ENCODE results near the gene EDEM1.

EDEM1 gene

GRCh38 chr3:5188419-5189221, 1.1 kb downstream of the EDEM1 start:
- Histone ChIP-seq H3K36me3 (ENCODE audit: insufficient read depth, low read length) (peaks cover 58% of the 10 kb centered on the region), H3K79me2 (ENCODE audit: insufficient read depth, low read length) (peaks cover 84% of the 10 kb centered on the region), H3K27me3 (ENCODE audit: insufficient read depth, low read length, poor library complexity) (no peaks in the 10 kb centered on the region), H3K9me3 (ENCODE audit: insufficient read depth, low read length, severe bottlenecking) (no peaks in the 10 kb centered on the region), H4K20me1 (ENCODE audit: insufficient read depth, low read length) (peaks cover 19% of the 10 kb centered on the region), H3K4me3 (ENCODE audit: low read depth in 1 of 2, low read length in 2 of 2) (peak overlapping the region; percentile 76 to 88), H2AFZ (ENCODE audit: low read depth, low read length) (peak overlapping the region; percentile 6; the same call in 1 of the 2 replicates), H3K27ac (ENCODE audit: low read length) (peak overlapping the region; percentile 98), H3K9ac (ENCODE audit: low read depth, low read length) (peak overlapping the region; percentile 99), H3K4me1 (ENCODE audit: insufficient read depth, low read length) (peaks cover 66% of the 10 kb centered on the region), H3K4me2 (ENCODE audit: insufficient read depth, low read length) (peak overlapping the region; percentile 94)
- TF ChIP-seq, protein P1, sequence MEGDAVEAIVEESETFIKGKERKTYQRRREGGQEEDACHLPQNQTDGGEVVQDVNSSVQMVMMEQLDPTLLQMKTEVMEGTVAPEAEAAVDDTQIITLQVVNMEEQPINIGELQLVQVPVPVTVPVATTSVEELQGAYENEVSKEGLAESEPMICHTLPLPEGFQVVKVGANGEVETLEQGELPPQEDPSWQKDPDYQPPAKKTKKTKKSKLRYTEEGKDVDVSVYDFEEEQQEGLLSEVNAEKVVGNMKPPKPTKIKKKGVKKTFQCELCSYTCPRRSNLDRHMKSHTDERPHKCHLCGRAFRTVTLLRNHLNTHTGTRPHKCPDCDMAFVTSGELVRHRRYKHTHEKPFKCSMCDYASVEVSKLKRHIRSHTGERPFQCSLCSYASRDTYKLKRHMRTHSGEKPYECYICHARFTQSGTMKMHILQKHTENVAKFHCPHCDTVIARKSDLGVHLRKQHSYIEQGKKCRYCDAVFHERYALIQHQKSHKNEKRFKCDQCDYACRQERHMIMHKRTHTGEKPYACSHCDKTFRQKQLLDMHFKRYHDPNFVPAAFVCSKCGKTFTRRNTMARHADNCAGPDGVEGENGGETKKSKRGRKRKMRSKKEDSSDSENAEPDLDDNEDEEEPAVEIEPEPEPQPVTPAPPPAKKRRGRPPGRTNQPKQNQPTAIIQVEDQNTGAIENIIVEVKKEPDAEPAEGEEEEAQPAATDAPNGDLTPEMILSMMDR (IDR thresholded peaks at IDR 0.05; ENCODE audit: borderline replicate concordance, extremely low read depth, low read length, poor library complexity, severe bottlenecking), result no peak
- TF ChIP-seq EZH2 (IDR thresholded peaks at IDR 0.05; ENCODE audit: borderline replicate concordance, low read depth, low read length, severe bottlenecking), result no peak
- DNase-seq, result peak; percentile 79
- peak; percentile 44 for ATAC-seq (ENCODE audit: insufficient read depth, low read depth)

GRCh38 chr3:5190147-5190791, 2.8 kb downstream of the EDEM1 start:
- Histone ChIP-seq H2AFZ (ENCODE audit: low read depth, low read length) (peak overlapping the region; percentile 19; the same call in 1 of the 2 replicates), H3K9me3 (ENCODE audit: insufficient read depth, low read length, severe bottlenecking) (no peaks in the 10 kb centered on the region), H3K27ac (ENCODE audit: low read length) (peak overlapping the region; percentile 98), H3K9ac (ENCODE audit: low read depth, low read length) (peak overlapping the region; percentile 99), H3K4me3 (ENCODE audit: low read depth in 1 of 2, low read length in 2 of 2) (peak overlapping the region; percentile 76 to 88), H3K4me1 (ENCODE audit: insufficient read depth, low read length) (peaks cover 68% of the 10 kb centered on the region), H3K36me3 (ENCODE audit: insufficient read depth, low read length) (peaks cover 59% of the 10 kb centered on the region), H3K4me2 (ENCODE audit: insufficient read depth, low read length) (peak overlapping the region; percentile 94), H3K27me3 (ENCODE audit: insufficient read depth, low read length, poor library complexity) (no peaks in the 10 kb centered on the region), H3K79me2 (ENCODE audit: insufficient read depth, low read length) (peaks cover 91% of the 10 kb centered on the region), H4K20me1 (ENCODE audit: insufficient read depth, low read length) (peaks cover 19% of the 10 kb centered on the region)
- peak; percentile 41 for DNase-seq
- TF ChIP-seq EZH2 (IDR thresholded peaks at IDR 0.05; ENCODE audit: borderline replicate concordance, low read depth, low read length, severe bottlenecking), result no peak
- TF ChIP-seq, protein P1 (IDR thresholded peaks at IDR 0.05; ENCODE audit: borderline replicate concordance, extremely low read depth, low read length, poor library complexity, severe bottlenecking), result no peak
- ATAC-seq (ENCODE audit: insufficient read depth, low read depth), result no peak

DNA sequence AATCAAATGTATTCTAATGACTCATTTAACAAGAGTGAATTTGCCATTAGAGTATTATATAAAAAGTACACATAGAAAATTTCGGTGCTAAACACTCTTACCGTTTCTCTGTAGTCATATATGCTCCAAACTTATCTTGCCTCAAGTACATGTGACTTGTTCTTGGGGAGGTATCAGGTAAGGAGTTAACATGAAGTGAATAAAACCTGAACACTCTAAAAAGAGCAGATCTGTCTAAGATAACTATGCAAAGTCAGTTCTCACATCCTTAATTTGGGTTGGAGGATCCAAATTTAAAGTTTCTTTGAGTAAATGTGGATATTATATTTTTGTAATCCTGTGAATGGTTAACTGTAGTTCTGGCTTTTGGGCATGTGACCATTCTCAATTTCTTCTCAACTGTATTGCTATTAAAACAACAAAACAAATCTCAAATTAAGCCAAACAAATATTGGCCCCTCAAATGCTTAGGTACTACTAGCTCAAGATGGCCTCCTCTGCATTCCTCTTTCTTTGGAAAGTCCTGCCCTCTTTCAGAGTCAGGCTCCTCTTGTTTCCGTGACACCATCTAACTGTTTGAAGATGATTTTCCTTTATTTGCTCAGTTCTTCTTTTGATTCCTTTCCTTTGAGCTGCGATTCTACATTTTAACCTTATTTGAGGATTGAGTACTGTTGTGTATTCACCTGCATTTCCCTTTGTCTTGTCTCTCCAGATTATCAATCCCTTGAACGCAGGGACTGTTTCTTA, 4.2 kb downstream of the EDEM1 start:
- H3K79me2 ChIP-seq (ENCODE audit: insufficient read depth, low read length), result peaks cover 97% of the 10 kb centered on the region
- ATAC-seq (ENCODE audit: insufficient read depth, low read depth) (no peak), DNase-seq (no peak)
- peaks cover 74% of the 10 kb centered on the region for H3K36me3 ChIP-seq (ENCODE audit: insufficient read depth, low read length)
- H3K27me3 ChIP-seq (ENCODE audit: insufficient read depth, low read length, poor library complexity), result no peaks in the 10 kb centered on the region
- H3K9me3 ChIP-seq (ENCODE audit: insufficient read depth, low read length, severe bottlenecking), result no peaks in the 10 kb centered on the region
- H3K4me2 ChIP-seq (ENCODE audit: insufficient read depth, low read length), result peak overlapping the region; percentile 94
- H3K9ac ChIP-seq (ENCODE audit: low read depth, low read length), result peak overlapping the region; percentile 99
- H3K27ac ChIP-seq (ENCODE audit: low read length), result peak overlapping the region; percentile 98
- H4K20me1 ChIP-seq (ENCODE audit: insufficient read depth, low read length), result peaks cover 19% of the 10 kb centered on the region
- H3K4me1 ChIP-seq (ENCODE audit: insufficient read depth, low read length), result peaks cover 68% of the 10 kb centered on the region
- TF ChIP-seq, protein P1 (IDR thresholded peaks at IDR 0.05; ENCODE audit: borderline replicate concordance, extremely low read depth, low read length, poor library complexity, severe bottlenecking), result no peak
- TF ChIP-seq EZH2 (IDR thresholded peaks at IDR 0.05; ENCODE audit: borderline replicate concordance, low read depth, low read length, severe bottlenecking), result no peak
- no peak overlapping the region for H2AFZ ChIP-seq (ENCODE audit: low read depth, low read length)
- H3K4me3 ChIP-seq (ENCODE audit: low read depth in 1 of 2, low read length in 2 of 2), result peak overlapping the region; percentile 24 to 88
